NCI-H2029 treated with DMSO at 0.1 percent for 48 hours (cell line): ENCODE results near the gene NNT.
"Not testable (repeated sequence)": the region's sequence is repeated elsewhere in the genome, so short reads cannot be mapped to it uniquely, and the experiment has no call there.

Experiments used
- DNase-seq: peaks from one replicate; lab custom pipeline; 2025; lab: John Stamatoyannopoulos, UW

The NNT gene

DNA sequence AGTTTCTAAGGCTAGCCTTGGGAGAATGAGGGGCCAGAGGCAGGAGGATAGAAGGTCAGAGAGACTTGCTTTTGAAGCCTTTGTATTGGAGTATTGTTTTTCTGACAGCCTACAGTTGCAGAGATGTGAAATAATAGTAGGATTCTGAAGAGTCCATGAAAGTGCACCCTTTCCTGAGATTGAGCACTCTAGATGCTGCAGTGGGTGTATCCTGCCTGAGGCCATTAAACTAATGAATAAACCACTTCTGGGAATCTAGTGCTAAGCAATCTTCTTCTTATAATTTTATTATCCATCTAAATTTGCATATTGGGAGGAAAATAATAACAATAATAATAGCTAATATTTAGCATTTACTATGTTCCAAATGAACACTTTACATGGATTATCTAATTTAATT lies 19.3 kb upstream of the NNT start:
- DNase-seq = no peak

DNA sequence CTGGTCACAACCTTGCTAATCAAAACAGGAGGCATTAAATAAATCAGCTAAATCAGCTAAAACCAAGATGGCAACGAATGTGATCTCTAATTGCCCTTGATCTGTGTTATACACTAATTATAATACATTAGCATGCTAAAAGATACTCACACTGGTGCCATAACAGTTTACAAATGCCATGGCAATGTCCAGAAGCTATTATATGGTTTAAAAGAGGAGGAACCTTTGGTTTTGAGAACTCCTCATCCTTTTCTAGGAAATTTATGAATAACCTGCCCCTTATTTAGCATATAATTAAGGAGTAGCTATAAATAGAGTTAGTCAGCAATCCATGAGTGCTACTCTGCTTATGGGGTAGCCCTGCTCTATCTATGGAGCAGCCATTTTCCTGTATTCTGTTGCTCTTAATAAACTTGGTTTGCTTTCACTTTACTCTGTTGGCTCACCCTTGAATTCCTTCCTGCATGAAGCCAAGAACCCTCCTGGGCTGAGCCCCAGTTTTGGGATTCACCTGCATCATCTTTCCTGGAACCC lies 18.7 kb upstream of the NNT start:
- DNase-seq = no peak

DNA sequence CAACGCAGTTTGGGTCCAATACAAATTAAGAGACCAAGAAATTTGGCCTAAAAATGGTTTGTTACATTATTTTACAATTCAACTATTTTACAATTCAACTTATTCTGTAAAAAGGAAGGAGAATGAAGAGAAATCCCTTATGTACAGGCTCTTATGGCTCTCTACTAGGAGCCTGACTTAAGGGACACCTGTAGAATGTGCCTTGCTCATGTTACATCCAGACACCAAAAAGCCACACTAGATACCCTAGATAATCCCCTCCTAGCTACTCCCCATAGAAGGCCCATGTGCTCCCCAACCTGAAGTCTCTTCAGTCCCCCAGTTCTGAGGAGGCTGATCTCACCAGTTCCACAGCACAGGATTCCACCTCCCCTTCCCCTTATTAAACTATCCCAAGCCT lies 14.1 kb upstream of the NNT start:
- no peak for DNase-seq

DNA sequence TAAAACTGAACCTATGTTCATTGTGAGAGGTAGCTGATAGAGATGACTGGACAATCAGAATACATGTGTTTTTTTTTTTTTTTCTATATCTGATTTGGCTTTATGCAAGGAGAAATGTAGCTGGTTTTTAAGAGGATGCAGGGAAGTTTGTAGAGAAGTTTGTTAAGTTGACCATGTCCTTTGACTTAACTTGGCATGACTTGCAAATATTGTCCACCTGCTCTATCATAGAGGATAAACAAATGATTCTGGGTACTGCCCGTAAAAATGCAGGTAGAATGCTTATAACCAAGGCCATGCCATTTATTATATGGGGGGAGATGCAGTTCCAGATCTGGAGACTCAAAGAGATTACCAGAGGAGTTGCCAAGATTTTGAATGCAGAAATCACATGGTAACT lies 13.7 kb upstream of the NNT start:
- no peak for DNase-seq

DNA sequence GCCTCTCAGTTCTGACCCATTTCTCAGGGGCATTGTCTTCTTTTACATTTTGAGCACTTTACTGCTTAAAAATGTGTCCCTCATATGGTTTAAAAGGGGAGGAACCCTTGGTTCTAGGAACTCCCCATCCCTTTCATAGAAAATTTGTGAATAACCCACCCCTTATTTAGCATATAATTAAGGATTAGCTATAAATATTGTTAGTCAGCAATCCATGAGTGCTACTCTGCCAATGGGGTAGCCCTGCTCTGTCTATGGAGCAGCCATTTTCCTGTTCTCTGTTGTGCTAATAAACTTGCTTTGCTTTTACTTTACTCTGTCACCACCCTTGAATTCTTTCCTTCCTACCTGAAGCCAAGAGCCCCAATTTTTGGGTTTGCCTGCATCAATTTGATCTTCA lies 12.3 kb upstream of the NNT start:
- no peak for DNase-seq

DNA sequence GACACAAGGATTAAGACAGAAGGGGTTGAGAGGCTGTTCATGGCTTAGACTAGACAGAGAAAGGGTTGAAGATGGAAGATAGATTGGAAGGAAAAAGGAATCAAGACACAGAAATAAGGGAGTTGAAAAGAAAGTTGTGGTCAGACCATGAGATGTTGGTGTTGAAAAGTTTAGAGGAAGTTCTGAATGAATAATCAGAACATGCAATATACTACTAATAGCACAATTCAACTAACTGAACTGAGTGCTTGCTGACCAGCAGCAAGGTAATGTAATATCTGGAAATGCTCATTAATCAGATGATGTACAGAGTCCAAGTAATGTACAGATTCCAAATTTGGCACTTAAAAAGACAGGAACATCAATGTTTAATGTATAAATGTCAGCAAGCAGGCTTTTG lies 10.6 kb upstream of the NNT start:
- DNase-seq = no peak

DNA sequence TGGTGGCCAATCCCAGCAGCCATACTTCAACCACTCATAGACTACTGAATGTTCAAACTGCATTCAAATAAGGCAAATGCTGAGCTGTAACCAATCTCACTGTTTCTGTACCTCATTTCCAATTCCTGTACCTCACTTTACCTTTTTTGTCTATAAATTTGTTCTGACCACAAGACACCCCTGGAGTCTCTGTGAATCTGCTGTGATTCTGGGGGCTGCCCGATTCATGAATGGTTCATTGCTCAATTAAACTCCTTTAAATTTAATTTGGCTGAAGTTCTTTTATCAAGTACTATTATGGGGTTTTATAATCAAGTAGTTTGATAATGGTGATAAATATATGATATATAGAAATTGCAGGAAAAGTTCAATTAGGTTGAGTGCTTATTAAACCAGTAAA lies 4.1 kb upstream of the NNT start:
- DNase-seq = not testable (repeated sequence)

DNA sequence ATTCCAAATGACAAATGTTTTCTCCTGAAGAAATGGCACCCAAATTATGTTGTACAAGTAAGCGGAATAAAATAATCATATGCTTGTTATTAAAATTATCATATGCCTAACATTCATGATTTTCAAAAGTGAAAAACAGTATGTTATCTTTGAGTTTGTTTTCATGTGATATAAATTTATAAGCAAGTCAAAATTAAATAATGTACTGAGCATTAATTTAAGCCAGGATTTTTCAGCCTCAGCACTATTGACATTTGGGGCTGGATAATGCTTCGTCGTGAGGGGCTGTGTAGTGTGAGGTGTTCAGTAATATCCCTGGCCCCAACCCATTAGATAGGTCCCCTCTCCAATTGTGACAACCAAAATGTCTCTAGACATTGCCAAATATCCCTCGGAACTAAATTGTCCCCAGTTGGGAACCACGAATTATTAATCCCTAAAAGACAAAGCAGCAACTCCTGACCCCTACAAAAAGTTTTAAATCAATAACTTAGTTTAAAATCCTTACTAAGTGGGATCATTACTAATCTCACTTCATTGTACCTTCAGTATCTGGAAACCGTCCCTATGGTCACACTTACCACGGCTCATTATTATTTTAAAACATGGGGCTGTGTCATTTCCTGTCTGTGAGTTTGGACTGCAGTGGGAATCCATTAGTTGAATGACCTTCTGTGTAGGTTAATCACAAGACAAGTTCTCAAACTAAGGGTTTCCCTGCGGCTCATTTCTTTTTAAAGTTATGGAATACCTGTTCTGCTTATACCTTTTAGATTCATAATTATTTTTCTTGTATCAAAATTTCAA lies 1.3 kb upstream of the NNT start:
- peak; percentile 38 for DNase-seq

DNA sequence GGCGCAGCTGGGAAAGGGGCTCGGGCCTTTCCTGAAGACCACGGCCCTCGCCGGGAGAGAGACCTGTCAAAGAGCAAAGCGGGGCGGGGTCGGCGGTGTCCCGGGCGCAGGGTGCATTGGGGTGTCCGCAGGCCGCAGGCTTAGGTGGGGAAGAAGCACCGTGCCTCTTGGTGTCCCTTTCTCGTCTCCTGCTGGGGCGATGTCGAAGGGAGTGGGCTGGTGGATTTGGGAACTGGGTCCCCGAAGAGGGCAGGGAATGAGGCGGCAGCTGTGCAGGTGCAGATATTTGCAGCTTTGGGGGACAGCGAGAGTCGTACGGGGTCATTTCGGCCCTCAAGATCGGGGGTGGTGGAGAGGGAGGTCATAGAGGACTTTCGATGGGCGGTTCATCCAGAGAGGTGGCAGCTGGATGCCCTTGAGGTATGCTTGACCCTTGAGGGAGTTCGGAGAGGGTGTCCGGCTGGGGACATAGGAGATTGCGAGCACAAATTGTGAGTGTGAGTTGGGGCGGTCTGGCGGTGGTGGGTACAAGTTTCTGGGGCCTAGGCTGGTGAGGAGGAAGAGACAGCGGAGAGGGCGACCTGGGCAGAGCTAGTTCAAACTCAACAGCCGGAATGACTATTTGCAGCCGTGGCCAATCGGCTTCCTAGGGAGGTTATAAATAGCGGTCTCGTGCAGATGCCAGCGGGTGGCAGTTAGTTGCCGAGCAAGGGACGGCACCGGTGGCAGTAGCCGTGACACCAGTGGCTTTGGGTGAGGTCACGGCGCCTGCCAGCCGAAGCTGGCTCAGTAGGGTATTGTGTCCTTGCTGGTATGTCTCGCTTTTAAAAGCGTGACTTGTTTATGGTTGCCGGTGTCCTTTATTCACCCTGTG lies 601 bp downstream of the NNT start:
- DNase-seq = peak; percentile 87

DNA sequence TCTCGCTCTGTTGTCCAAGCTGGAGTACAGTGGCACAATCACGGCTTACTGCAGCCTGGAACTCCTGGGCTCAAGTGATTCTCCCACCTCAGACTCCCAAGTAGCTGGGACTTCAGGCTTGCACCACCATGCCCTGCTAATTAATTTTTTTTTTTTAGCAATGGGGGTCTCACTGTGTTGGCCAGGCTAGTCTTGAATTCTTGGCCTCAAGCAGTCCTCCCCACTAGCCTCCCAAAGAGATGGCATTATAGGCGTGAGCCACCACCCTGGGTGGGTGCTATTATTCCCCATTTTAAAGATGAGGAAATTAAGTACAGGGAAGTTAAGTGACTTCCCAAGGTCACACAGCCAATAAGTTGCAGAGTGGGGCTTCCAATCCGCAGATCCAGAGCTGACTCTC lies 1.7 kb downstream of the NNT start:
- DNase-seq = no peak

DNA sequence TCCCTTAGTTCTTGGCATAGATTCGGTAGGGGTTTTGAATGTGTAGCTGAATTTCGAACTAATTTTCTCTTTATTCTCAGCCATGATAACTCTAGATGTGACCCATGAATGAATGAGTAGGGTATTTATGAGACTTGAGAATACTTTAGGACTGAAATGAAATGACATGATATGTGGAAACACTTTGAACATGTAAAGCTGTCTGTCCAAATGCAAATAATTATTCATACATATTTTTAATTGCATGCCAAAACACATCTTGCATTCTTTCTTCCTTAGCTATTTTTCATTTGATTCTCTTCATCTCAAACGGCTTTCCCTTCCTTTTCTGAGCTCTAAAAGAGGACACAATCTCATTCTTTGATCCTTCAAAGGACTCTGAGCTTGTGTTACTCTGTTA lies 3.4 kb downstream of the NNT start:
- DNase-seq = no peak

DNA sequence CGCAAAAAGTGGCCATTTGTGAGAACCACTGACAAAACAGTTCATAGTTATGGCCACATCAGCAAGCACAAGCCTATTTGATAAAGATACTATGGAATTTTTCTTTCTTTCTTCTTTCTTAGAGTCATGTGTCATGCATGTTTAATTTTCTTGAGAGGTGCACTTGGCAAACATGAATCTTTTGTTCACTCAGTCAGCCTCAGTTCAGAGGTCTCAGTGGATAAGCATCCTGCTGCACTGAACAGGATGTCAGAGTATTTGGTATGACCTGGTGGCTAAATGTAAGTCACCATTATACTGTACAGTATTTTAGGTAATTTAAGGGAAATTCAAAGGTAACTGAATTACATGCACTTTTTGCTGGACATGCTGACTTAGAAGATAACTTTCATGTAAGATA lies 5.4 kb downstream of the NNT start:
- no peak for DNase-seq

DNA sequence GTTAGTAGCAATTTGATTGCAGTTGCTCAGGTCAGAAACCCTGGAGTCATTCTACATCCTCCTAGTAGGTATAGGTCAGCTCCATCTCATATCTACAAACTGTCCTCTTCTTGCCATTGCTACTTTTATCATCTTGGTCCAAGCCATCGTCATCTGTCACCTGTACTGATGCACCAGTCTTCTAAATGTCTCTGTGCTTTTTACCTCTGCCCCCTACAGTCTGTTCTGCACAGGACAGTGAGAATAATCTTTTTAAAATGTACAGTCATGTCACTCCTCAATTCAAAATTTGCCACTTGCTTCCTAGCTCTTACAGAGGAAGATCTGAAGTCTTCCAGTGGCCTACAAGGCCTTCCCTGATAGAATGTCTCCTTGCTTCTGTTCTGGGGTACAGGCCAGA lies 6.8 kb downstream of the NNT start:
- no peak for DNase-seq

DNA sequence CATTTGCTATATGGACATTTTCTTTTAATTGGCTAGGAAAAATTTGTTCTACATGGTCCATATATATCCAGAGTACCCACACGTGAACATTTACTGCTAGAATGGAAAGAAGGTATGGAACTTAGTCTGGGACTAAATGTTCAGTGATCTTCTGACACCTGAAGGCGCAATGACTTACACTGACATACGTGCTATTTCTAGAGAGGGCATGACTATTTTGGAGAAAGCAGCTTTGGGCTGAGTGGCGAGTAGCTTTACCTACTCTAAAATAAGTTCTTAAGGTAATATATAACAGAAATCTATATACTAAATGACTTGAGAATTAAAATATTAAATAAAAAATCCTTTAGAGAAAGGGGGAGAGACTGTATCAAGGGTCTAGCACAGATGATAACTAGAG lies 10.4 kb downstream of the NNT start:
- DNase-seq = no peak

DNA sequence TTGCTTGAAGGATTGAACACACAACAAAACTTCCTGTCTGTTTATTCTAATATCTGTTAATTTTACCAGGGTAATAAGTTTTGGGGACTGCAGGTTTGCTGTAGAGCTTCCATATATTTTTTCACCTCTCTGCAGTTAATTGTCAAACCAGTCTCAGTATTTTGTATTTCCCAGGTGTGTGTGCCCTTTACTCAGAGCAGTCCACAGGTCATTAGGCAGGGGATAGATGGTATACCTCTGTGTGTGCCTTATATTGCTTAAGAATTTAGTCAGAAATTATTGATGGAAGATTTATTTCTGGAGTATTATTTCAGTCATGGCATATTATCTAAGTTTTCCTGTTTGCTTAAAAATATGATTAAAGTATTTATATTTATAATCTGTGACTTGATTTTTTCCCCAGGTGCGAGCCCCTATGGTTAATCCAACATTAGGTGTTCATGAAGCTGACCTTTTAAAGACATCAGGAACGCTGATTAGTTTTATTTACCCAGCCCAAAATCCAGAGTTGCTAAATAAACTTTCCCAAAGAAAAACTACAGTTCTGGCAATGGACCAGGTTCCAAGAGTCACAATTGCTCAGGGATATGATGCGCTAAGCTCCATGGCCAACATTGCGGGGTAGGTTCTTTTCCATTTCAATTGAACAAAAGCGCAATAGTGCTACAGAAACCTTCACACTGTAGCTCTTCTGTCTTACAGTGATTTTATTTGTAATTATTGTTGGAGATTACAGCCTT lies 12.6 kb downstream of the NNT start:
- DNase-seq = no peak

DNA sequence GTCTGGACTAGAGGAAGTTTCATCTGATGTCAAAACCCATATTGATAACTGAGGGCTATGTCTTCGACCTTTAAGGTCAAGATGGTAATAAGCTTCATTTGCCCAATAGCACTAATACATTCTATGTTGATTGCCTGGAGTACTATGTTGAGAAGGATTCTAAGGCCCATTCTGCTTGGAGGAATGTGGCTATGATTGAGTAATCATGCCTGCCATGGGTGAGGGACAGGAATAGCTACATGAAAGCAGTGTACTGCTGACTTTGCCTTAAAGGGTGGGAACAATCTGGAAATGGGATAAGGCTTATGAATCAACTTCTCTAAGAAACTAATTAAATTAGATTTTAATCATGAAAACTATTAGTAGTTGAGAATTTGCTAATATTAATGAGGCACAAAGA lies 13.6 kb downstream of the NNT start:
- DNase-seq = no peak

DNA sequence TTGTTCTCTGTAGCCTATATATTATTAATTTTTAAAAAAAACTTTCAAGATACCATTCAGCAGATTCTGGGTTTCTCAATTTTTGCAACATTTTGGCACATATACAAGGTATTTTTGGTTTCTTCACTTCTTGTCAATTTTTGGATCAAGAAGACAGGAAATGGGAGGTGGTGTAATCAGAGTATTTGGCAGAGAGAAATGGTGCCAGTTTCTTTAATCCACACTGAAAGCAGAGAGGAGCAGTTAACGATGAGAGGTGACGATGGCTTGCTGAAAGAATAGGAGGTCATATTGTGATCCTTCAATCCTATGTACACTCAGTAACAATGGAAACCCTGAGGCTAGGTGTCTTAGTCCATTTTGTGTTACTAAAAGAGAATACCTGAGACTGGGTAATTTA lies 16.4 kb downstream of the NNT start:
- DNase-seq = no peak

DNA sequence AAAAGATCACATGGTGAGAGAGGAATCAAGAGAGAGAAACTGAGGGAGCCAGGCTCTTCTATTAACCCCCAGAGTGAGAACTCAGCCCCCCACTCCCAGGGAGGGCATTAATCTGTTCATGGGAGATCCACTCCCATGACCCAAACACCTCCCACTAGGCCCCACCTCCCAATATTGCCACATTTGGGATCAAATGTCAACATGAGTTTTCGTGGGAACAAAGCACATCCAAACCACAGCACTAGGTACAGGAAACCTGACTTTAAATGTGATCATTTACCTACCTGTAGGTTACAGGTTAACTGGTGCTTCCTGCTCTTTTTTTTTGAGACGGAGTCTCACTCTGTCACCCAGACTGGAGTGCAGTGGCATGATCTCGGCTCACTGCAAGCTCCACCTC lies 16.9 kb downstream of the NNT start:
- no peak for DNase-seq

DNA sequence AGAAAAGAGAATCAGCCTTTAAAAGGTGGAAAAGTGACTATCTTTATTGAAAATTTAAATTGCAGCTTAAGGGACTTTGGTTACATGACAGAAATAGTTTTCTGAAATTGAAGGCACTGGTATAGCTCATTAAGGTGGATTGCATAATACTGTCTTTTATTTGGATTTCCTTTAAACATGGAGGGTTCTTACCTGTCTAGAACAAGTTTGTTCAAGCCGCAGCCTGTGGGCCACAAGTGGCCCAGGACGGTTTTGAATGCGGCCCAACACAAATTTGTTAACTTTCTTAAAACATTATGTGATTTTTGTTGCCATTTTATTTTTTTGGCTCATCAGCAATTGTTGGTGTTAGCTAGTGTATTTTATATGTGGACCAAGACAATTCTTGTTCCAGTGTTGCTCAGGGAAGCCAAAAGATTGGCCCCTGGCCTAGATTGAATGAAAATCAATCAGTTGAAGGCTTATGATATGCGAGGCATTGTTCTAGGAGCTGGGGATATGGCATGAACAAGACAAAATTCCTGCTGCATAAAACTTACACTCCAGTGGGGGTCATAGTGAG lies 18.0 kb downstream of the NNT start:
- DNase-seq = no peak

DNA sequence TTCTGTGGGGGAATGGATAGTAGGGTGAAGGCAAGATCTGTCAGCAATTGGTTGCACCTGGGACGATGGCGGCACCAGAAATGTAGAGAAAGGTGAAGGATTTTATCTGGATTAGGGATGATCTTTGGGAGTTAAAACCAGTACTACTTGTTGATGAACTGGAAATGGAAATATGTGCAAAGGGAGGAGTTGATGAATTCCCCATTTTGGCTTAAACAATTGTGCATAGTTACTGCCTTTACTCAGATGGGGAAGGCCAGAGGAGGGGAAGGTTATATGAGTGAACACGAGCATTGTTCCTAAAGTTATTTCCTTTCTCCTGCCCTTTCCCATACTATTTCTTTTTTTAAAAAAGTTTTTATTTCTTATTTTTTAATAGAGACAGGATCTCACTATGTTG lies 19.1 kb downstream of the NNT start:
- no peak for DNase-seq

DNA sequence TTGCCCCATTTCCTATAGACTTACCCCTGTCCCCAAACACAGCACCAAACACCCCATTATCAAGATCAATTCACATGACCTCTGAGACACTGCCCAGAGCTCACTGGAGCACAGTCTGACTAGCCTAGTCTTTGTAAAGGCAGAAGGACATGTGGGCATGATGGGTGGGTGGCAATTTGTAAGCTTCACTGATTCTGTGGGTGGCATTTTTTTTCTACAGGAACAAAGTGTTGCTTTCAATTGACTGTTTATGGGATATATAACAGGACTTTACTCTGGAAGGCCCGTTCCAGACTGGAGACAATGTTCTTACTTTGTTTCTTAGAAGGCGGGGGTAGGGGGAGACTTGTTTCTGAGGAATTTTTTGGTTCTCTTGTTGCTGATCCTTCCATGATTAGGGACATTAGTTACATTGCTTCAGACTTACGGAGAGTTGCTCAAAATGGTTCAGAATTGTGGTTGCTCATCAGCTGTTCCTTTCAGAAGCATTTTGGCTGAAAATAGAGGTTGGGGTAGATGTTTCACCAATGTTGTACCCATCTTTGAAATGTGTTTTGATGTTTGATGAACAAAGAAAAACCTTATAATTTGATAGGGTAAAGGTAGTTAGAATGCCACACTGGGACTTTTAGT lies 20.2 kb downstream of the NNT start:
- DNase-seq = no peak

DNA sequence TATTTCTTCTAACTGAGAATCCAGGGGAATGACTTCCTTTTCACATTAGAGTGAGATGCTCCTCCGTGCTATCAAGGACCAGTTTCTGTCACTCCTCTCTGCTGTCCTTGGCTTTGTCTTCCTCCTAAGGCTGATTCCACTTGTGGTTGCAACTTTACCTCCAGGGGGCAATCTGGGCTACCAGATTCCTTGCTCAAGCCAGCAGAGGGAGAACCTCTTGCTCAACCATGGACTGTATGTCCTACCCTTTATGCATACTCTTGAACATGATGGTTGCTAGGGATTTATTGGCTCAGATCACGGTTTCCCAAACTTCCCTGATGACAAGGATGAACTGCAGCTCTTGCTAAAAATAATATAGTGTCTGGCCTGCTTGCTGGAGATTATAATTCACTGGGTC lies 24.0 kb downstream of the NNT start:
- DNase-seq = no peak
